HCT116 (cell line): ENCODE results near the gene UTP20. TPM values are rescaled to one million over a fixed set of nuclear protein-coding genes. Genes with fewer than 3 reads are reported as not detected.

ENCODE experiments used
- ATAC-seq: fragments of 200-7000 bp; cut with Tn5 transposase; 2 replicates; pipeline ENCODE4 v1.9.1; 2020; ENCODE audit warnings: mild to moderate bottlenecking, moderate library complexity
- BruUV-seq: library from RNA; stranded (reverse); fragments of 400-500 nt; replicated peaks from 2 replicates; lab custom pipeline; 2021; lab: Mats Ljungman, UMichigan
- CTCF ChIA-PET: fragments of 300-600 bp; sonication (Branson Sonifier 250); formaldehyde crosslinking; loops from one replicate; lab custom pipeline; 2021; ENCODE audit warnings: antibody characterized with exemption; lab: Charles Lee
- POLR2A ChIA-PET: fragments of 300-600, 350-600 bp; sonication (Branson Sonifier 250); formaldehyde crosslinking; loops from one replicate; lab custom pipeline; 2021; ENCODE audit warnings: antibody characterized with exemption; lab: Charles Lee
- RAD21 ChIA-PET, 2 experiments: fragments of 300-600 bp; sonication (Branson Sonifier 250); formaldehyde crosslinking; loops; one replicate each; lab custom pipeline; 2023; ENCODE audit warnings: low total read pairs in 2 of 2; ENCODE audit not compliant: uncharacterized antibody in 2 of 2, unreplicated experiment in 2 of 2, low non-redundant PET in 1 of 2; lab: Charles Lee
- DNase-seq: peaks from one replicate; pipeline ENCODE4 v3.0.0-alpha.2; 2010; ENCODE audit warnings: low read depth, low spot score
- H2AFZ ChIP-seq: fragments of 200-600 bp; shearing (Covaris generic), sonication (generic); 2 replicates; pipeline ENCODE4 v1.6.1; 2017; ENCODE audit warnings: low read depth, mixed run types, mixed read lengths, antibody characterized with exemption, low read length; ENCODE audit not compliant: poor library complexity, severe bottlenecking
- H3K27ac ChIP-seq: 2 replicates; pipeline ENCODE4 v1.5.1; 2012; ENCODE audit warnings: low read depth, low read length
- H3K27me3 ChIP-seq: fragments of 200-600 bp; sonication (generic); 2 replicates; pipeline ENCODE4 v1.6.1; 2016; ENCODE audit warnings: mixed run types, low read length, mixed read lengths; ENCODE audit not compliant: insufficient read depth
- H3K36me3 ChIP-seq, 2 experiments: fragments of 200-500 bp in 1 of 2; fragments of 200-600 bp in 1 of 2; sonication (Bioruptor generic) in 1 of 2; sonication (generic) in 1 of 2; 2 replicates each; pipeline versions ENCODE4 v1.5.1 to v1.6.1; 2014 to 2016; ENCODE audit warnings: low read length in 2 of 2, inconsistent platforms in 1 of 2, mixed read lengths in 1 of 2, mixed run types in 1 of 2; ENCODE audit not compliant: insufficient read depth in 2 of 2, control insufficient read depth in 1 of 2
- H3K4me1 ChIP-seq, 2 experiments: fragments of 200-600 bp in 1 of 2; sonication (generic) in 1 of 2; 2 replicates each; pipeline versions ENCODE4 v1.5.1 to v1.6.1; 2012 to 2017; ENCODE audit warnings: low read length in 2 of 2, inconsistent platforms in 1 of 2, mild to moderate bottlenecking in 1 of 2, mixed read lengths in 1 of 2, mixed run types in 1 of 2, moderate library complexity in 1 of 2; ENCODE audit not compliant: insufficient read depth in 2 of 2, control insufficient read depth in 1 of 2
- H3K4me2 ChIP-seq: fragments of 200-600 bp; sonication (generic); 2 replicates; pipeline ENCODE4 v1.6.1; 2017; ENCODE audit warnings: mixed run types, low read length, mixed read lengths
- H3K4me3 ChIP-seq, 2 experiments: fragments of 200-600 bp in 1 of 2; sonication (generic) in 1 of 2; replicated peaks in 1 of 2; 2 replicates each; pipeline ENCODE4 v1.5.1; 2011 to 2016; ENCODE audit warnings: low read length in 2 of 2, control low read depth in 1 of 2, low read depth in 1 of 2, mild to moderate bottlenecking in 1 of 2, mixed read lengths in 1 of 2, mixed run types in 1 of 2
- H3K79me2 ChIP-seq: fragments of 200-600 bp; sonication (generic); 2 replicates; pipeline ENCODE4 v1.6.1; 2017; ENCODE audit warnings: mild to moderate bottlenecking, mixed run types, low read length, moderate library complexity, mixed read lengths; ENCODE audit not compliant: insufficient read depth
- H3K9ac ChIP-seq: fragments of 200-600 bp; sonication (generic); 2 replicates; pipeline ENCODE4 v1.6.1; 2016; ENCODE audit warnings: low read length, mixed read lengths
- H3K9me2 ChIP-seq: fragments of 200-600 bp; sonication (generic), shearing (Covaris generic); 2 replicates; pipeline ENCODE4 v1.6.1; 2017; ENCODE audit warnings: mixed run types, mild to moderate bottlenecking, moderate library complexity; ENCODE audit not compliant: insufficient read depth
- H3K9me3 ChIP-seq, 2 experiments: fragments of 200-500 bp in 1 of 2; fragments of 200-600 bp in 1 of 2; sonication (Bioruptor generic) in 1 of 2; sonication (generic) in 1 of 2; 2 replicates each; pipeline ENCODE4 v1.6.1; 2014 to 2017; ENCODE audit warnings: low read length in 2 of 2, mixed read lengths in 2 of 2, inconsistent platforms in 1 of 2, low read depth in 1 of 2, mild to moderate bottlenecking in 1 of 2, mixed run types in 1 of 2, moderate library complexity in 1 of 2; ENCODE audit not compliant: control insufficient read depth in 1 of 2, insufficient read depth in 1 of 2
- H4K20me1 ChIP-seq: fragments of 200-600 bp; sonication (generic), shearing (Covaris generic); 2 replicates; pipeline ENCODE4 v1.6.1; 2017; ENCODE audit warnings: mixed run types, mild to moderate bottlenecking, moderate library complexity; ENCODE audit not compliant: insufficient read depth
- CBX3 ChIP-seq: IDR thresholded peaks from 2 replicates; pipeline ENCODE4 v1.6.1; 2012; ENCODE audit warnings: low read depth
- CEBPB ChIP-seq: IDR thresholded peaks from 2 replicates; pipeline ENCODE4 v1.6.1; 2012; ENCODE audit warnings: low read depth
- ELF1 ChIP-seq: IDR thresholded peaks from 2 replicates; pipeline ENCODE4 v1.6.1; 2012; ENCODE audit warnings: low read depth, borderline replicate concordance
- EZH2 ChIP-seq: fragments of 200-600 bp; sonication (generic); IDR thresholded peaks from 2 replicates; pipeline ENCODE4 v1.6.1; 2017; ENCODE audit warnings: antibody characterized with exemption, mixed run types
- EZH2phosphoT487 ChIP-seq: fragments of 200-600 bp; IDR thresholded peaks from 2 replicates; pipeline ENCODE4 v1.6.1; 2018; ENCODE audit warnings: antibody characterized with exemption, borderline replicate concordance
- FOSL1 ChIP-seq: IDR thresholded peaks from 2 replicates; pipeline ENCODE4 v1.6.1; 2012; ENCODE audit warnings: low read depth
- POLR2A ChIP-seq: IDR thresholded peaks from 2 replicates; pipeline ENCODE4 v1.7.0; 2011; ENCODE audit warnings: borderline replicate concordance; ENCODE audit not compliant: insufficient read depth, insufficient read length; ENCODE audit errors: extremely low read depth
- POLR2AphosphoS5 ChIP-seq: IDR thresholded peaks from 2 replicates; pipeline ENCODE4 v1.6.1; 2011; ENCODE audit warnings: mild to moderate bottlenecking, low read depth, low read length, moderate library complexity
- SIN3A ChIP-seq: IDR thresholded peaks from 2 replicates; pipeline ENCODE4 v1.6.1; 2012; ENCODE audit warnings: low read depth
- SP1 ChIP-seq: IDR thresholded peaks from 2 replicates; pipeline ENCODE4 v1.6.1; 2012; ENCODE audit warnings: low read depth
- SRF ChIP-seq: IDR thresholded peaks from 2 replicates; pipeline ENCODE4 v1.6.1; 2012; ENCODE audit warnings: low read depth
- TCF7L2 ChIP-seq: IDR thresholded peaks from 2 replicates; pipeline ENCODE4 v1.7.0; 2011; ENCODE audit warnings: borderline replicate concordance, inconsistent platforms; ENCODE audit not compliant: insufficient read depth, insufficient read length; ENCODE audit errors: extremely low read depth
- YY1 ChIP-seq: IDR thresholded peaks from 2 replicates; pipeline ENCODE4 v1.6.1; 2011; ENCODE audit warnings: low read length, low read depth, moderate library complexity, mild to moderate bottlenecking; ENCODE audit not compliant: insufficient replicate concordance; ENCODE audit errors: extremely low read depth
- ZFX ChIP-seq: fragments of 450-650 bp; IDR thresholded peaks from 2 replicates; pipeline ENCODE4 v1.6.1; 2017
- ZNF274 ChIP-seq: fragments of 200-500 bp; sonication (Bioruptor generic); IDR thresholded peaks from 2 replicates; pipeline ENCODE4 v1.6.1; 2014; ENCODE audit warnings: mild to moderate bottlenecking, low read depth, low read length, inconsistent platforms
- intact Hi-C: fragments of 100-400 bp; cut with micrococcal nuclease; formaldehyde crosslinking; loops from 2 replicates; pipeline ENCODE4 v1.10.0; 2022
- total RNA-seq: library from RNA; stranded (reverse); gene quantifications from one replicate; pipeline ENCODE4 v1.2.1, GENCODE V29; 2021; ENCODE audit not compliant: unreplicated experiment
- TF ChIP-seq, protein P1 (sequence below): IDR thresholded peaks from 2 replicates; pipeline ENCODE4 v1.6.1; 2012; ENCODE audit warnings: low read depth
- TF ChIP-seq, protein P2 (sequence below): IDR thresholded peaks from 2 replicates; pipeline ENCODE4 v1.6.1; 2012
- TF ChIP-seq, protein P3 (sequence below), 3 experiments: fragments of 200-600 bp in 1 of 3; sonication (generic) in 1 of 3; IDR thresholded peaks in 2 of 3; conservative IDR thresholded peaks in 1 of 3; 2 replicates each; pipeline ENCODE4 v1.5.1; 2012 to 2017; ENCODE audit warnings: low read depth in 2 of 3, low read length in 2 of 3, antibody characterized with exemption in 1 of 3, borderline replicate concordance in 1 of 3, control low read depth in 1 of 3, mild to moderate bottlenecking in 1 of 3, mixed read lengths in 1 of 3, mixed run types in 1 of 3, moderate library complexity in 1 of 3; ENCODE audit not compliant: insufficient read depth in 1 of 3
- TF ChIP-seq, protein P4 (sequence below): IDR thresholded peaks from 2 replicates; pipeline ENCODE4 v1.6.1; 2011; ENCODE audit warnings: mild to moderate bottlenecking, low read length, moderate library complexity; ENCODE audit not compliant: insufficient replicate concordance; ENCODE audit errors: extremely low read depth
- TF ChIP-seq, protein P5 (sequence below): IDR thresholded peaks from 2 replicates; pipeline ENCODE4 v1.6.1; 2012

The UTP20 gene
- total RNA-seq, 1 experiment from 2014 or later = 19.3 TPM

DNA sequence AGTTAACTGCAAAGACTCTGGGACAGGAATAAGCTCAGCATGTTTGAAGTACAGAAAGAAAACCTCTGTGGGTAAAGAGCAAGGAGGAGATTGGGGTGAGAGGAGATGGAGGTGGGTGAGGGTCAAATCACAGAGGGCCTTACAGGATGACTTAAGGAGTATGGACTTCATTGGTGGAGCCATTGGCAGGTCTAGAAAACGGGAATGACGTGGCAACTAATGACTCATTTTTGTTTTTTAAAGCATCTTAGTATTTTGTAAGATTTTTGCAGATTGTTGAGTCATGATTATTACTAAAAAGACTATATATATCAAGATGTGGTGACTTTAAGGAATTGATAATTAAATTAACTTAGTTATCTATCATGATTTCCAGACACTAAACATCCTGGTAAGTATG is 18.5 kb downstream of the UTP20 start:
- no peak overlapping the region for H3K27ac ChIP-seq
- DNase-seq (no peak), ATAC-seq (no peak)
- ChIA-PET POLR2A (no interaction called here), RAD21 (no interaction called here), CTCF (no interaction called here)
- H3K9me2 ChIP-seq = no peaks in the 10 kb centered on the region
- H3K36me3 ChIP-seq = peaks cover 28 to 34% of the 10 kb centered on the region in 2 experiments
- no TSS peak for BruUV-seq
- intact Hi-C loops = no loop called here
- no peak overlapping the region for H3K9ac ChIP-seq
- TF ChIP-seq, protein P1, sequence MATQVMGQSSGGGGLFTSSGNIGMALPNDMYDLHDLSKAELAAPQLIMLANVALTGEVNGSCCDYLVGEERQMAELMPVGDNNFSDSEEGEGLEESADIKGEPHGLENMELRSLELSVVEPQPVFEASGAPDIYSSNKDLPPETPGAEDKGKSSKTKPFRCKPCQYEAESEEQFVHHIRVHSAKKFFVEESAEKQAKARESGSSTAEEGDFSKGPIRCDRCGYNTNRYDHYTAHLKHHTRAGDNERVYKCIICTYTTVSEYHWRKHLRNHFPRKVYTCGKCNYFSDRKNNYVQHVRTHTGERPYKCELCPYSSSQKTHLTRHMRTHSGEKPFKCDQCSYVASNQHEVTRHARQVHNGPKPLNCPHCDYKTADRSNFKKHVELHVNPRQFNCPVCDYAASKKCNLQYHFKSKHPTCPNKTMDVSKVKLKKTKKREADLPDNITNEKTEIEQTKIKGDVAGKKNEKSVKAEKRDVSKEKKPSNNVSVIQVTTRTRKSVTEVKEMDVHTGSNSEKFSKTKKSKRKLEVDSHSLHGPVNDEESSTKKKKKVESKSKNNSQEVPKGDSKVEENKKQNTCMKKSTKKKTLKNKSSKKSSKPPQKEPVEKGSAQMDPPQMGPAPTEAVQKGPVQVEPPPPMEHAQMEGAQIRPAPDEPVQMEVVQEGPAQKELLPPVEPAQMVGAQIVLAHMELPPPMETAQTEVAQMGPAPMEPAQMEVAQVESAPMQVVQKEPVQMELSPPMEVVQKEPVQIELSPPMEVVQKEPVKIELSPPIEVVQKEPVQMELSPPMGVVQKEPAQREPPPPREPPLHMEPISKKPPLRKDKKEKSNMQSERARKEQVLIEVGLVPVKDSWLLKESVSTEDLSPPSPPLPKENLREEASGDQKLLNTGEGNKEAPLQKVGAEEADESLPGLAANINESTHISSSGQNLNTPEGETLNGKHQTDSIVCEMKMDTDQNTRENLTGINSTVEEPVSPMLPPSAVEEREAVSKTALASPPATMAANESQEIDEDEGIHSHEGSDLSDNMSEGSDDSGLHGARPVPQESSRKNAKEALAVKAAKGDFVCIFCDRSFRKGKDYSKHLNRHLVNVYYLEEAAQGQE = no peak
- TF ChIP-seq SIN3A (no peak), POLR2AphosphoS5 (no peak), FOSL1 (no peak), YY1 (no peak), TCF7L2 (no peak), CBX3 (no peak), EZH2 (no peak), ELF1 (no peak), EZH2phosphoT487 (no peak), POLR2A (no peak), ZFX (no peak), SRF (no peak), ZNF274 (no peak), SP1 (no peak), CEBPB (no peak)
- TF ChIP-seq, protein P2, sequence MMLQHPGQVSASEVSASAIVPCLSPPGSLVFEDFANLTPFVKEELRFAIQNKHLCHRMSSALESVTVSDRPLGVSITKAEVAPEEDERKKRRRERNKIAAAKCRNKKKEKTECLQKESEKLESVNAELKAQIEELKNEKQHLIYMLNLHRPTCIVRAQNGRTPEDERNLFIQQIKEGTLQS = no peak
- TF ChIP-seq, protein P3, sequence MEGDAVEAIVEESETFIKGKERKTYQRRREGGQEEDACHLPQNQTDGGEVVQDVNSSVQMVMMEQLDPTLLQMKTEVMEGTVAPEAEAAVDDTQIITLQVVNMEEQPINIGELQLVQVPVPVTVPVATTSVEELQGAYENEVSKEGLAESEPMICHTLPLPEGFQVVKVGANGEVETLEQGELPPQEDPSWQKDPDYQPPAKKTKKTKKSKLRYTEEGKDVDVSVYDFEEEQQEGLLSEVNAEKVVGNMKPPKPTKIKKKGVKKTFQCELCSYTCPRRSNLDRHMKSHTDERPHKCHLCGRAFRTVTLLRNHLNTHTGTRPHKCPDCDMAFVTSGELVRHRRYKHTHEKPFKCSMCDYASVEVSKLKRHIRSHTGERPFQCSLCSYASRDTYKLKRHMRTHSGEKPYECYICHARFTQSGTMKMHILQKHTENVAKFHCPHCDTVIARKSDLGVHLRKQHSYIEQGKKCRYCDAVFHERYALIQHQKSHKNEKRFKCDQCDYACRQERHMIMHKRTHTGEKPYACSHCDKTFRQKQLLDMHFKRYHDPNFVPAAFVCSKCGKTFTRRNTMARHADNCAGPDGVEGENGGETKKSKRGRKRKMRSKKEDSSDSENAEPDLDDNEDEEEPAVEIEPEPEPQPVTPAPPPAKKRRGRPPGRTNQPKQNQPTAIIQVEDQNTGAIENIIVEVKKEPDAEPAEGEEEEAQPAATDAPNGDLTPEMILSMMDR (IDR thresholded peaks at IDR 0.05 in 2 of 3, conservative IDR thresholded peaks at IDR 0.05 in 1 of 3; ENCODE audit: borderline replicate concordance in 1 of 3, insufficient read depth in 1 of 3, low read depth in 2 of 3, low read length in 2 of 3) = no peak
- TF ChIP-seq, protein P4, sequence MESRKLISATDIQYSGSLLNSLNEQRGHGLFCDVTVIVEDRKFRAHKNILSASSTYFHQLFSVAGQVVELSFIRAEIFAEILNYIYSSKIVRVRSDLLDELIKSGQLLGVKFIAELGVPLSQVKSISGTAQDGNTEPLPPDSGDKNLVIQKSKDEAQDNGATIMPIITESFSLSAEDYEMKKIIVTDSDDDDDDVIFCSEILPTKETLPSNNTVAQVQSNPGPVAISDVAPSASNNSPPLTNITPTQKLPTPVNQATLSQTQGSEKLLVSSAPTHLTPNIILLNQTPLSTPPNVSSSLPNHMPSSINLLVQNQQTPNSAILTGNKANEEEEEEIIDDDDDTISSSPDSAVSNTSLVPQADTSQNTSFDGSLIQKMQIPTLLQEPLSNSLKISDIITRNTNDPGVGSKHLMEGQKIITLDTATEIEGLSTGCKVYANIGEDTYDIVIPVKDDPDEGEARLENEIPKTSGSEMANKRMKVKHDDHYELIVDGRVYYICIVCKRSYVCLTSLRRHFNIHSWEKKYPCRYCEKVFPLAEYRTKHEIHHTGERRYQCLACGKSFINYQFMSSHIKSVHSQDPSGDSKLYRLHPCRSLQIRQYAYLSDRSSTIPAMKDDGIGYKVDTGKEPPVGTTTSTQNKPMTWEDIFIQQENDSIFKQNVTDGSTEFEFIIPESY = no peak
- TF ChIP-seq, protein P5, sequence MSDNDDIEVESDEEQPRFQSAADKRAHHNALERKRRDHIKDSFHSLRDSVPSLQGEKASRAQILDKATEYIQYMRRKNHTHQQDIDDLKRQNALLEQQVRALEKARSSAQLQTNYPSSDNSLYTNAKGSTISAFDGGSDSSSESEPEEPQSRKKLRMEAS = no peak
- no peak overlapping the region for H3K4me3 ChIP-seq
- no peaks in the 10 kb centered on the region for H3K79me2 ChIP-seq
- H3K9me3 ChIP-seq = no peaks in the 10 kb centered on the region
- no peaks in the 10 kb centered on the region for H3K27me3 ChIP-seq
- H2AFZ ChIP-seq = no peak overlapping the region
- no peaks in the 10 kb centered on the region for H3K4me1 ChIP-seq
- H4K20me1 ChIP-seq = no peaks in the 10 kb centered on the region
- no peak overlapping the region for H3K4me2 ChIP-seq
